H1 (cell line): ENCODE measurements around the gene CYP4F3. TPM values are rescaled to one million over a fixed set of nuclear protein-coding genes. Genes with fewer than 3 reads are reported as not detected.

Experiments used
- CTCF ChIA-PET: fragments of 300-600 bp; sonication (Branson Sonifier 250); formaldehyde crosslinking; loops from one replicate; lab custom pipeline; 2021; ENCODE audit not compliant: partially characterized antibody; lab: Charles Lee
- POLR2A ChIA-PET: fragments of 300-600 bp; sonication (Branson Sonifier 250); formaldehyde crosslinking; loops from one replicate; lab custom pipeline; 2021; ENCODE audit warnings: inconsistent platforms; ENCODE audit not compliant: partially characterized antibody; lab: Charles Lee
- DNase-seq, 2 experiments: peaks; one replicate each; pipeline versions ENCODE4 v3.0.0 to v3.0.0-alpha.2; 2010 to 2022; ENCODE audit warnings: low spot score in 2 of 2, low read depth in 1 of 2, mixed read lengths in 1 of 2
- FAIRE-seq: peaks from 2 replicates; lab custom pipeline; 2011; peaks lifted over from hg19 to GRCh38; lab: Jason Lieb, UNC
- H2AFZ ChIP-seq: 2 replicates; pipeline ENCODE4 v1.8.1; 2012; ENCODE audit warnings: low read length, inconsistent platforms
- H2AK5ac ChIP-seq: 2 replicates; pipeline ENCODE4 v1.6.1; 2013; ENCODE audit warnings: low read depth, low read length
- H2BK120ac ChIP-seq: replicated peaks from 2 replicates; pipeline ENCODE3; 2013; ENCODE audit warnings: low read depth, low read length, inconsistent platforms
- H2BK12ac ChIP-seq: 2 replicates; pipeline ENCODE4 v1.6.1; 2013; ENCODE audit warnings: low read depth, low read length
- H2BK15ac ChIP-seq: 2 replicates; pipeline ENCODE4 v1.6.1; 2013; ENCODE audit warnings: low read length
- H2BK20ac ChIP-seq: 2 replicates; pipeline ENCODE4 v1.6.1; 2013; ENCODE audit warnings: low read length
- H2BK5ac ChIP-seq: 2 replicates; pipeline ENCODE4 v1.6.1; 2013; ENCODE audit warnings: low read depth, low read length
- H3K14ac ChIP-seq: 2 replicates; pipeline ENCODE4 v1.6.1; 2013; ENCODE audit warnings: inconsistent platforms; ENCODE audit not compliant: insufficient read length
- H3K18ac ChIP-seq: 2 replicates; pipeline ENCODE4 v1.6.1; 2013; ENCODE audit warnings: low read length; ENCODE audit errors: extremely low read depth
- H3K23ac ChIP-seq: 2 replicates; pipeline ENCODE4 v1.6.1; 2013; ENCODE audit warnings: inconsistent platforms; ENCODE audit not compliant: insufficient read length
- H3K23me2 ChIP-seq: 2 replicates; pipeline ENCODE4 v1.6.1; 2013; ENCODE audit warnings: low read depth, low read length
- H3K27ac ChIP-seq: 2 replicates; pipeline ENCODE4 v1.6.1; 2011; ENCODE audit warnings: low read depth, low read length, inconsistent platforms
- H3K27me3 ChIP-seq, 4 experiments: replicated peaks in 1 of 4; 1 replicate in 1 of 4; 2 replicates in 3 of 4; pipeline versions ENCODE4 v1.6.1 to v1.8.1; 2011 to 2013; ENCODE audit warnings: low read length in 3 of 4, mild to moderate bottlenecking in 3 of 4, inconsistent platforms in 2 of 4, mixed read lengths in 2 of 4, moderate library complexity in 1 of 4; ENCODE audit not compliant: control insufficient read depth in 3 of 4, insufficient read depth in 3 of 4; ENCODE audit errors: extremely low read depth in 1 of 4
- H3K36me3 ChIP-seq, 4 experiments: 2 replicates each; pipeline versions ENCODE4 v1.6.1 to v1.8.1; 2011 to 2013; ENCODE audit warnings: mild to moderate bottlenecking in 4 of 4, low read length in 3 of 4, moderate library complexity in 2 of 4, control low read depth in 1 of 4, inconsistent platforms in 1 of 4; ENCODE audit not compliant: insufficient read depth in 4 of 4, control insufficient read depth in 2 of 4
- H3K4ac ChIP-seq: replicated peaks from 2 replicates; pipeline ENCODE3; 2013; ENCODE audit warnings: low read length, low read depth, mixed read lengths, inconsistent platforms; ENCODE audit not compliant: insufficient read length
- H3K4me1 ChIP-seq, 4 experiments: replicated peaks in 1 of 4; 1 replicate in 1 of 4; 2 replicates in 3 of 4; pipeline versions ENCODE4 v1.6.1 to v1.8.1; 2011 to 2013; ENCODE audit warnings: low read length in 3 of 4, inconsistent platforms in 2 of 4, mixed read lengths in 1 of 4; ENCODE audit not compliant: insufficient read depth in 4 of 4, control insufficient read depth in 3 of 4
- H3K4me2 ChIP-seq, 2 experiments: 2 replicates each; pipeline versions ENCODE4 v1.6.1 to v1.8.1; 2011 to 2013; ENCODE audit warnings: low read depth in 2 of 2, low read length in 2 of 2, control low read depth in 1 of 2, inconsistent platforms in 1 of 2, mild to moderate bottlenecking in 1 of 2; ENCODE audit not compliant: insufficient read depth in 1 of 2
- H3K4me3 ChIP-seq, 4 experiments: fragments of 200-600, 300-600 bp in 1 of 4; sonication (generic), shearing (Covaris generic), sonication (Bioruptor Twin) in 1 of 4; 2 replicates each; pipeline versions ENCODE4 v1.5.1 to v1.8.1; 2011 to 2016; ENCODE audit warnings: low read length in 4 of 4, low read depth in 3 of 4, control low read depth in 2 of 4, inconsistent platforms in 2 of 4, mild to moderate bottlenecking in 2 of 4, mixed read lengths in 1 of 4, moderate library complexity in 1 of 4; ENCODE audit not compliant: insufficient read depth in 2 of 4; ENCODE audit errors: extremely low read depth in 1 of 4
- H3K56ac ChIP-seq: replicated peaks from 2 replicates; pipeline ENCODE3; 2013; ENCODE audit warnings: low read depth, mild to moderate bottlenecking, mixed read lengths, low read length, inconsistent platforms; ENCODE audit not compliant: insufficient read length
- H3K79me1 ChIP-seq: 2 replicates; pipeline ENCODE4 v1.6.1; 2013; ENCODE audit warnings: low read depth, low read length, control low read depth
- H3K79me2 ChIP-seq, 2 experiments: 2 replicates each; pipeline versions ENCODE4 v1.6.1 to v1.8.1; 2012 to 2013; ENCODE audit warnings: low read length in 2 of 2, mild to moderate bottlenecking in 2 of 2, inconsistent platforms in 1 of 2; ENCODE audit not compliant: insufficient read depth in 2 of 2, control insufficient read depth in 1 of 2
- H3K9ac ChIP-seq, 4 experiments: replicated peaks in 1 of 4; 1 replicate in 1 of 4; 2 replicates in 3 of 4; pipeline versions ENCODE4 v1.6.1 to v1.8.1; 2011 to 2013; ENCODE audit warnings: low read depth in 3 of 4, low read length in 3 of 4, control low read depth in 2 of 4, mild to moderate bottlenecking in 2 of 4, moderate library complexity in 2 of 4, inconsistent platforms in 1 of 4; ENCODE audit errors: extremely low read depth in 1 of 4
- H3K9me3 ChIP-seq, 2 experiments: 2 replicates each; pipeline versions ENCODE4 v1.6.1 to v1.8.1; 2012 to 2013; ENCODE audit warnings: mild to moderate bottlenecking in 2 of 2, moderate library complexity in 2 of 2, control low read depth in 1 of 2, inconsistent platforms in 1 of 2, low read depth in 1 of 2, low read length in 1 of 2, mixed read lengths in 1 of 2; ENCODE audit not compliant: insufficient read depth in 2 of 2
- H4K20me1 ChIP-seq, 2 experiments: replicated peaks in 1 of 2; 2 replicates each; pipeline versions ENCODE3 to v1.8.1; 2011 to 2013; ENCODE audit warnings: inconsistent platforms in 2 of 2, low read length in 2 of 2, mild to moderate bottlenecking in 1 of 2; ENCODE audit not compliant: insufficient read depth in 2 of 2, control insufficient read depth in 1 of 2
- H4K5ac ChIP-seq: 2 replicates; pipeline ENCODE4 v1.6.1; 2013; ENCODE audit warnings: low read length, low read depth, mixed read lengths, inconsistent platforms; ENCODE audit not compliant: insufficient read length
- H4K8ac ChIP-seq: 2 replicates; pipeline ENCODE4 v1.8.0; 2013; ENCODE audit warnings: mild to moderate bottlenecking, moderate library complexity, low read length, inconsistent platforms; ENCODE audit not compliant: insufficient read depth; ENCODE audit errors: extremely low read depth
- H4K91ac ChIP-seq: replicated peaks from 2 replicates; pipeline ENCODE3; 2013; ENCODE audit warnings: low read length, mixed read lengths, inconsistent platforms; ENCODE audit not compliant: insufficient read length
- CTBP2 ChIP-seq: IDR thresholded peaks from 2 replicates; pipeline ENCODE4 v1.7.0; 2011; ENCODE audit warnings: borderline replicate concordance, mild to moderate bottlenecking, moderate library complexity, mixed read lengths, low read length; ENCODE audit not compliant: insufficient read depth, insufficient read length
- EP300 ChIP-seq, 2 experiments: IDR thresholded peaks; 1 replicate in 1 of 2; 2 replicates in 1 of 2; pipeline ENCODE4 v1.6.1; 2011 to 2012; ENCODE audit warnings: low read depth in 2 of 2, low read length in 2 of 2, mild to moderate bottlenecking in 2 of 2, borderline replicate concordance in 1 of 2, inconsistent platforms in 1 of 2, moderate library complexity in 1 of 2
- MAFK ChIP-seq: IDR thresholded peaks from 2 replicates; pipeline ENCODE4 v1.6.1; 2012; ENCODE audit warnings: low read depth, mild to moderate bottlenecking, improper control_type of control experiment, low read length
- SIX5 ChIP-seq: IDR thresholded peaks from 2 replicates; pipeline ENCODE4 v1.6.1; 2011; ENCODE audit warnings: mild to moderate bottlenecking, low read depth, low read length
- WGBS, 2 experiments: shearing (Covaris generic) in 1 of 2; methylation state at CpG; one replicate each; pipeline versions ENCODE4 v1.1.6 to v1.1.7; 2013 to 2015; ENCODE audit warnings: low lambda C conversion rate in 2 of 2, mixed read lengths in 2 of 2, inconsistent platforms in 1 of 2, low coverage in 1 of 2, missing lambda C conversion rate in 1 of 2; ENCODE audit not compliant: insufficient replicate concordance in 2 of 2, insufficient coverage in 1 of 2, insufficient read length in 1 of 2; ENCODE audit errors: extremely low coverage in 1 of 2, missing lambda C conversion rate in 1 of 2; 5-methylcytosine and 5-hydroxymethylcytosine counted together
- polyA plus RNA-seq, 7 experiments: library from polyadenylated mRNA; depleted of rRNA in 3 of 7; stranded (reverse) in 5 of 7; unstranded in 2 of 7; fragments of >200 nt in 5 of 7; fragments of 200-250 nt in 2 of 7; gene quantifications; 1 replicate in 5 of 7; 2 replicates in 1 of 7; 4 replicates in 1 of 7; pipeline versions ENCODE4 v1.2.1 to v1.2.3, GENCODE V29; 2011 to 2013; ENCODE audit warnings: missing spikeins in 2 of 7, mixed read lengths in 2 of 7
- total RNA-seq: library from RNA; stranded (reverse); fragmentation: NEBNext Ultra II Directional; extraction: Animal tissue kit (Norgen Biotek cat#: 25700); gene quantifications from 2 replicates; pipeline ENCODE4 v1.2.1, GENCODE V29; 2021

CYP4F3 gene
- total and polyA plus RNA-seq, 2 of the 8 experiments (the other 6 are each of a cell fraction or from before 2014, with no cell fraction given), result not detected

- H3K79me1 ChIP-seq, result no peaks in the 10 kb centered on the region
- H4K5ac ChIP-seq, result no peak overlapping the region
- H2BK12ac ChIP-seq, result no peak overlapping the region
- no peak overlapping the region for H3K4ac ChIP-seq
- H3K23ac ChIP-seq, result no peak overlapping the region
- no peak overlapping the region for H3K4me2 ChIP-seq
- H3K36me3 ChIP-seq, result no peaks in the 10 kb centered on the region
- no peak overlapping the region for H2BK15ac ChIP-seq
- no peaks in the 10 kb centered on the region for H3K4me1 ChIP-seq
- WGBS, 2 experiments, result 48% methylated on average over 3 of the region's 3 CpGs; no CpG with 5 or more reads in 1 of the 2 experiments
- no peak overlapping the region for H3K56ac ChIP-seq
- DNase-seq, result no peak
- no peaks in the 10 kb centered on the region for H3K27me3 ChIP-seq
- no peak overlapping the region for H4K8ac ChIP-seq
- H4K91ac ChIP-seq, result no peak overlapping the region
- H3K27ac ChIP-seq, result no peak overlapping the region
- TF ChIP-seq EP300 (IDR thresholded peaks at IDR 0.05; ENCODE audit: borderline replicate concordance in 1 of 2, low read depth in 2 of 2, low read length in 2 of 2), result no peak
- no peak for TF ChIP-seq CTBP2
- TF ChIP-seq SIX5, result no peak
- TF ChIP-seq MAFK, result no peak
- TF ChIP-seq, all 59 proteins: peak for 0
- H2AK5ac ChIP-seq, result no peak overlapping the region
- H3K23me2 ChIP-seq, result no peaks in the 10 kb centered on the region; the same call in 1 of the 2 replicates
- H2BK20ac ChIP-seq, result no peak overlapping the region
- H4K20me1 ChIP-seq, result no peaks in the 10 kb centered on the region
- no peaks in the 10 kb centered on the region for H3K79me2 ChIP-seq
- H2BK120ac ChIP-seq, result no peak overlapping the region
- ChIA-PET CTCF (no interaction called here), POLR2A (no interaction called here)
- no peak overlapping the region for H2AFZ ChIP-seq
- H3K9me3 ChIP-seq, result peaks cover 70 to 90% of the 10 kb centered on the region in 2 experiments
- no peak overlapping the region for H3K18ac ChIP-seq
- H3K4me3 ChIP-seq, result no peak overlapping the region
- no peak for FAIRE-seq
- no peak overlapping the region for H3K9ac ChIP-seq
- H3K14ac ChIP-seq, result no peak overlapping the region
- no peak overlapping the region for H2BK5ac ChIP-seq
Observed at GRCh38 chr19:15669440-15669839, 28.7 kb downstream of the CYP4F3 start.
